Activated CD4-positive, alpha-beta T cell treated with anti-CD3 and anti-CD28 coated beads for 36 hours (primary cell): ENCODE results near the gene HSPA9. TPM values are rescaled to one million over a fixed set of nuclear protein-coding genes. Genes with fewer than 3 reads are reported as not detected.

Experiments used
- ATAC-seq: fragments of 200-7000 bp; cut with Tn5 transposase; one replicate; pipeline ENCODE4 v1.10.0; 2021; ENCODE audit warnings: mild to moderate bottlenecking, moderate library complexity
- CTCF ChIA-PET: fragments of 350-600 bp; sonication (Branson Sonifier 250); formaldehyde crosslinking; loops from one replicate; lab custom pipeline; 2021; ENCODE audit warnings: antibody characterized with exemption; lab: Charles Lee
- POLR2A ChIA-PET: fragments of 350-600 bp; sonication (Branson Sonifier 250); formaldehyde crosslinking; loops from one replicate; lab custom pipeline; 2021; ENCODE audit warnings: antibody characterized with exemption, inconsistent platforms; lab: Charles Lee
- DNase-seq: peaks from one replicate; pipeline ENCODE4 v3.0.0-alpha.2; 2020
- H3K27ac Mint-ChIP-seq: one replicate; pipeline ENCODE4 v1.8.0; 2021; ENCODE audit warnings: mixed read lengths
- H3K27me3 Mint-ChIP-seq: one replicate; pipeline ENCODE4 v1.8.0; 2021; ENCODE audit warnings: mixed read lengths
- H3K36me3 Mint-ChIP-seq: one replicate; pipeline ENCODE4 v1.8.0; 2021; ENCODE audit warnings: low read depth, mixed read lengths
- H3K4me1 Mint-ChIP-seq: one replicate; pipeline ENCODE4 v1.8.0; 2021; ENCODE audit warnings: mixed read lengths
- H3K4me3 Mint-ChIP-seq: one replicate; pipeline ENCODE4 v1.8.0; 2021; ENCODE audit warnings: mild to moderate bottlenecking, moderate library complexity, mixed read lengths
- H3K9me3 Mint-ChIP-seq: one replicate; pipeline ENCODE4 v1.8.0; 2021; ENCODE audit warnings: low read depth, mixed read lengths
- intact Hi-C, 2 experiments: fragments of 100-400 bp; cut with DNase I in 1 of 2; cut with micrococcal nuclease in 1 of 2; formaldehyde crosslinking; loops; one replicate each; pipeline versions ENCODE4 v1.14.2 to v1.15.1; 2022 to 2024; cut with DNase I, micrococcal nuclease
- total RNA-seq, 2 experiments: library from RNA; stranded (reverse); gene quantifications; one replicate each; pipeline ENCODE4 v1.2.3, GENCODE V29; 2021

Gene HSPA9
- total RNA-seq, 2 experiments from 2014 or later, result 431 to 466 TPM

DNA sequence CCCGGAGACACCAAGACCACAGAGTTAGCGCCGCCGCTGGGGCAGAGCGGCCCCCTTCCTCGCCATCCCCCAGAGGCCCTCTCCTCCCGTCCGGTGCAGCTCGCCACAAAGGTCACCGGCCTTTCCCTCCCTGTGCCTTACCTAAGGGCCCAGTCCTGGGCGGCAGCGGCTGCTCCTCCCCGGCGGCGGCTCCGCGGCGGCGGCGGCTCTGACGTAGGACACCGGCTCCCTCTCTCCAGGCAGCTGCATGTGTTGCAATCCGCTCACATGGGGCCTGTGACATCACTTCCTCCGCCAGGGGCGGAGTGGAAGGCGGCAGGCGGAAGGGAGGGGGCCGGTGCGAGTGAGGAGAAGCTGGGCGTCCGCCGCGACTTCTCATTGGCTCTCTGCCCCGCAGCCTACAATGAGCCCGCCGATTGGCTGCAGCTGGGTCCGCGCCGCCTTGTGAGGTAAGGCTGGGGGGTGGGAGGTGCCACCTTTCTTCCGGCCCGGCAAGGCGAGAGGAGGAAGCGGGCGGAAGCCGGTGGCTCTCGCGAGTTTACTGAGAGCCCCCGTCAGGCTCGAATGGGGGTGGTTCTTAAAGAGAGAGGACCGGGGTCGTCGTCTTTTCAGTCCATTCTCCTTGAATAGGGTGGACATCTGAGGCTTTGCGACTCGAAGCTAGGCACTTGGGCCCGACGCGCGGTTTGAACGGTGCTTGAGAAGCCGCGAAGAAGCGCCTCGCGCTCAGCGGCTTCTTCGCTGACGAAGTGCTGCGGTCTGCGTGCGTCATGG is 32.1 kb downstream of the HSPA9 start, which contains the start of gene ETF1:
Gene ETF1, minus strand, starts transcription at position 281 of the 774 bp plus-strand sequence. CDS start 318 bp downstream, outside the sequence.
- Mint-ChIP-seq H3K4me3 (peak within 1 kb of the TSS; percentile 100), H3K27me3 (no peaks in the 10 kb centered on the region), H3K9me3 (no peaks in the 10 kb centered on the region), H3K27ac (peak within 1 kb of the TSS; percentile 100), H3K36me3 (peaks cover 60% of the 10 kb centered on the region), H3K4me1 (peaks cover 67% of the 10 kb centered on the region)
- ChIA-PET CTCF (interaction anchor here (0.6 to 3.2 kb wide), 15 partner anchors 9 to 718 kb away, joined by 3 to 10 read pairs (median 4); partner anchors contain the start of genes HSPA9 and KDM3B), POLR2A (interaction anchor here (0.6 to 2.6 kb wide), 13 partner anchors 9 to 1020 kb away, joined by 3 to 33 read pairs (median 4); partner anchors contain the start of genes BRD8, CDC23, EGR1 and FAM53C)
- peak; percentile 100 for DNase-seq
- peak; percentile 94 for ATAC-seq
- intact Hi-C loops, result loop anchor here (1.0 to 2.0 kb wide), 18 partner anchors 32 to 1020 kb away; partner anchors contain the start of genes BRD8 (in 2 of the 2), HSPA9 (in 2 of the 2), CDC23 (in 1 of the 2) and CDC25C (in 1 of the 2)

DNA sequence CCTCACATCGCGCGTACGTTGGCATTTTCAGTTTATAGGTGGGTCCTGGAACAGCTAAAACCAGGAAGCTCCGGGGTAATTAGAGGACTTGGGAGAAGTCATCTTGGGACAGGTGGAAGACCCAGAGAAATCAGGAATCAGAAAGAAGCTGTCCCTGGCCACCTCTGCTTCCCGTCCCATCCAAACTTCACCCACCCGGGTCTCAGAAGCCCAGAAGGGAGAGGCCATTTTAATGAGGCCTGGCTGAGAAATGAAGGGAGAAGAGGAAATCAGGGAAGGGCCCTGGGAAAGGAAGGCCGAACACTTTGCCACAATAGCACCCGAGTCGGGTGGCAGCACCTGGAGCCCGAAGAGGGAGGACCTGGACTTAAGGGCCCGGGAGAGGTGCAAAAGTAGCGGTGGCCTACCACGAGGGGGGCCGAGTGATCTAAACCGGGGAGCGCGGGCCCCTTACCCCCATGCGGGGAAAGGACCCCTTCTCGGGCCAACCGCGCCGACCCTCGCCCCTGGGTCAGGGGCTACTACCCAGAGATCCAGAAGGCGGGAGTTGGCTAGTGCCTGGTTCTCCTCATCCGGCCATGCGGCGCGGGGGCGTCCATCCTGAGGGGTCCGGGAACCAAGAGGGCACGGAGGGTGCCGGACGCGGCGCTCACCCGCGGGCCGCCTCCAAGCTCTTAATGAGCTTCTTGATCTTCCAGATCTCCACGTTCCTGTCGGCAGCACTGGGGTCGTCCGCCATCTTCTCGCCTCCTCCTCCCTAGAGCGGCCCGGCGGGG is 32.8 kb downstream of the HSPA9 start:
- Mint-ChIP-seq H3K27me3 (no peaks in the 10 kb centered on the region), H3K4me1 (peaks cover 62% of the 10 kb centered on the region), H3K4me3 (peak overlapping the region; percentile 100), H3K9me3 (no peaks in the 10 kb centered on the region), H3K27ac (peak overlapping the region; percentile 100), H3K36me3 (peaks cover 60% of the 10 kb centered on the region)
- ChIA-PET CTCF (interaction anchor here (0.8 to 3.2 kb wide), 12 partner anchors 10 to 473 kb away, joined by 3 to 10 read pairs (median 5); partner anchors contain the start of genes HSPA9 and KDM3B), POLR2A (interaction anchor here (0.6 to 2.6 kb wide), 13 partner anchors 10 to 1020 kb away, joined by 3 to 33 read pairs (median 5); partner anchors contain the start of genes BRD8, CDC23, EGR1 and FAM53C)
- ATAC-seq (peak; percentile 21), DNase-seq (no peak)
- intact Hi-C loops, result loop anchor here (2.0 kb wide), 2 partner anchors 364 to 1020 kb away; partner anchors contain the start of genes BRD8 (in 1 of the 2) and KIF20A (in 1 of the 2)

- H3K36me3 Mint-ChIP-seq, result peaks cover 65% of the 10 kb centered on the region
- ATAC-seq, result no peak
- peak overlapping the region; percentile 100 for H3K27ac Mint-ChIP-seq
- peaks cover 67% of the 10 kb centered on the region for H3K4me1 Mint-ChIP-seq
- H3K9me3 Mint-ChIP-seq, result no peaks in the 10 kb centered on the region
- peak overlapping the region; percentile 100 for H3K4me3 Mint-ChIP-seq
- ChIA-PET POLR2A (interaction anchor here (0.6 kb wide), 1 partner anchor 327 kb away, joined by 8 read pairs; no protein-coding TSS in a partner anchor), CTCF (interaction anchor here (0.9 to 3.2 kb wide), 7 partner anchors 12 to 190 kb away, joined by 3 to 9 read pairs (median 5); partner anchors contain the start of gene HSPA9)
- DNase-seq, result peak; percentile 23
- no peaks in the 10 kb centered on the region for H3K27me3 Mint-ChIP-seq
- intact Hi-C loops, result loop anchor here (2.0 kb wide), 2 partner anchors 363 to 1021 kb away; partner anchors contain the start of genes BRD8 (in 1 of the 2) and KIF20A (in 1 of the 2)
These were observed 33.6 kb downstream of the HSPA9 start for GRCh38 chr5:138541511-138542179.

DNA sequence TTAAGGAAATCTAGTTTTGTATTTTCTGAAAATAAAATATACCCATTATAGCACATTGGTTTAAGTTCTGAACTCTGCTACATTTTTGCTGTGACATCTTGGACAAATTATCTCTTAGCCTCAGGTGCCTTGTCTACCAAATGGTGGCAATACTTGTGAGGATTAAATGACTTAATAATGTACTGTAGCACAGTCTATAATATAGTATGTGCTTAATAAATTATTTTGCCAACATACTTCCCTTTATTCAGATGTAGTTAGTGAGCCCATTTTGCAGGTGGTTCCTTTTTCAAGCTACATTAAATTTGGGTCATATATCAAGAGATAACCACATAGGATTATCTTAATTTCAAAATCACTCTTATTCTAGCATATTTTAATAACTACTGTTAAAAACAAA is 35.4 kb downstream of the HSPA9 start:
- DNase-seq, result no peak
- CTCF ChIA-PET, result no interaction called here
- no peak overlapping the region for H3K4me3 Mint-ChIP-seq
- intact Hi-C loops, result no loop called here
- H3K9me3 Mint-ChIP-seq, result no peaks in the 10 kb centered on the region
- H3K27ac Mint-ChIP-seq, result peak overlapping the region; percentile 13
- H3K4me1 Mint-ChIP-seq, result peaks cover 59% of the 10 kb centered on the region
- H3K27me3 Mint-ChIP-seq, result no peaks in the 10 kb centered on the region
- POLR2A ChIA-PET, result no interaction called here
- H3K36me3 Mint-ChIP-seq, result peaks cover 65% of the 10 kb centered on the region
- no peak for ATAC-seq

DNA sequence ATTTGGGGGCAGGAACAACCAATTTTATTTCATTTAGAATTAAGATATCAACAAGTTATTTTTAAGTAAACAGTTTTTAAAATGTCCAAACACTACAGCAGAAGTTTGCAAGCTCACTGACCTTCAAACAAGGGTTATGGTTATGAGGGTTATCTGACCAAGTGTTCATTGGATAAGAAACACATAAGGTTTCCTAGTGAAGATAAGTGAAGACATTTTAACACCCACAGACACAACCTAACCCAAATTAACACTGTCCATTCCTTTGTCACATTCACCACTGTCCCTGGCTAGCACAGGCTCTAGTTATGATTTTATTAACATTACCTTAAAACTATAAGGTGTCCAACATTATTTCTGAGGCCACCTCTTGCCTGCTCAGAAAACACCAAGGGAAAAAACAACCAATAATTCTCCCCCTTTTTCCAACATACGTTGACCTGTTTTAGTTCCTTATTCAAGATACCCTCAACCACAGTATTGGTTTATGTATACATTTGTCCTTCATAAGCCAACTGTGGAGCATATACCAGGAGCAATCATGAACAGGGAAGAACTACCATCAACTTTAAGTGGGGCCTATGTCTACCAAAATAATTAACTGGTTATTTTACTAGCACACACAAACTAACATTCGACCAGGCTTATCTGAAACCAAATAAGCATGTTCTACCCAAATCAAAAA is 36.1 kb downstream of the HSPA9 start:
- no peak for ATAC-seq
- DNase-seq, result no peak
- H3K4me3 Mint-ChIP-seq, result no peak overlapping the region
- intact Hi-C loops, result no loop called here
- H3K36me3 Mint-ChIP-seq, result peaks cover 67% of the 10 kb centered on the region
- no peaks in the 10 kb centered on the region for H3K27me3 Mint-ChIP-seq
- ChIA-PET POLR2A (no interaction called here), CTCF (no interaction called here)
- H3K4me1 Mint-ChIP-seq, result peaks cover 59% of the 10 kb centered on the region
- H3K27ac Mint-ChIP-seq, result no peak overlapping the region
- H3K9me3 Mint-ChIP-seq, result no peaks in the 10 kb centered on the region

GRCh38 chr5:138536665-138537315 is 38.4 kb downstream of the HSPA9 start:
- ATAC-seq, result peak; percentile 89
- Mint-ChIP-seq H3K4me1 (peaks cover 74% of the 10 kb centered on the region), H3K36me3 (peaks cover 69% of the 10 kb centered on the region), H3K27ac (peak overlapping the region; percentile 70), H3K4me3 (no peak overlapping the region), H3K27me3 (no peaks in the 10 kb centered on the region), H3K9me3 (no peaks in the 10 kb centered on the region)
- ChIA-PET POLR2A (interaction anchor here (0.6 kb wide), 1 partner anchor 51 kb away, joined by 11 read pairs; no protein-coding TSS in a partner anchor), CTCF (interaction anchor here (0.6 to 2.4 kb wide), 5 partner anchors 11 to 646 kb away, joined by 3 to 19 read pairs (median 4); no protein-coding TSS in a partner anchor)
- peak; percentile 35 for DNase-seq
- intact Hi-C loops, result no loop called here

DNA sequence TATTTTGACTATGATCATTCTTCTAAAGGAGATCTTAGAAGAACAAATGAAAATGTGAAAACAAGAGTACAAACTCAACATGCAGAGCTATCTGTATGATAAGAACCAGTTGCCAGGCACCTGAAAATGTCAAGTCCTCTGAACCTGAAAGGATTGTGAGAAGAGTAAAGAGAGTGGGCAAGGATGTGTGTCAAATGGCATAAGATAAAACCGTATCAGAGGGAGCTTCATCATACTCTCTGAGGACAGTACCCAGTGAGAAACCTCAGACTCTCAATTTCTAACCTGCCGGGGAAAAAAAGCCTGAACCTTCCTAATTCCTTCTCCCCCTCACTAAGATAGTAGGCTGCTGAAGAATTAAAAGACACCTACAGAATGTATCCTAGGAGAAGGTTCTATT is 39.0 kb downstream of the HSPA9 start:
- CTCF ChIA-PET, result interaction anchor here (0.6 to 2.4 kb wide), 7 partner anchors 10 to 894 kb away, joined by 3 to 19 read pairs (median 4); no protein-coding TSS in a partner anchor
- POLR2A ChIA-PET, result interaction anchor here (0.7 kb wide), 1 partner anchor 556 kb away, joined by 3 read pairs; no protein-coding TSS in a partner anchor
- Mint-ChIP-seq H3K27ac (peak overlapping the region; percentile 56), H3K36me3 (peaks cover 66% of the 10 kb centered on the region), H3K4me1 (peaks cover 74% of the 10 kb centered on the region), H3K4me3 (no peak overlapping the region), H3K27me3 (no peaks in the 10 kb centered on the region), H3K9me3 (no peaks in the 10 kb centered on the region)
- ATAC-seq (peak; percentile 43), DNase-seq (no peak)
- intact Hi-C loops, result no loop called here

- POLR2A ChIA-PET, result interaction anchor here (0.5 kb wide), 1 partner anchor 84 kb away, joined by 3 read pairs; no protein-coding TSS in a partner anchor
- ATAC-seq (no peak), DNase-seq (no peak)
- Mint-ChIP-seq H3K36me3 (peaks cover 55% of the 10 kb centered on the region), H3K4me1 (peaks cover 69% of the 10 kb centered on the region), H3K4me3 (no peak overlapping the region), H3K27me3 (no peaks in the 10 kb centered on the region), H3K9me3 (no peaks in the 10 kb centered on the region), H3K27ac (no peak overlapping the region)
- CTCF ChIA-PET, result interaction anchor here (0.6 to 2.4 kb wide), 7 partner anchors 10 to 192 kb away, joined by 3 to 19 read pairs (median 3); partner anchors contain the start of gene EGR1
- intact Hi-C loops, result no loop called here
These were observed 40.9 kb downstream of the HSPA9 start for GRCh38 chr5:138533973-138534941.
